HG02759 (cell line): ENCODE measurements around the gene ASTN2.
"Not testable (repeated sequence)": the region's sequence is repeated elsewhere in the genome, so short reads cannot be mapped to it uniquely, and the experiment has no call there.

Experiments
- ATAC-seq: cut with Tn5 transposase; IDR thresholded peaks from one replicate; pipeline ENCODE4 v1.9.1; 2021; ENCODE audit warnings: mild to moderate bottlenecking, moderate library complexity; ENCODE audit not compliant: unreplicated experiment

The ASTN2 gene

DNA sequence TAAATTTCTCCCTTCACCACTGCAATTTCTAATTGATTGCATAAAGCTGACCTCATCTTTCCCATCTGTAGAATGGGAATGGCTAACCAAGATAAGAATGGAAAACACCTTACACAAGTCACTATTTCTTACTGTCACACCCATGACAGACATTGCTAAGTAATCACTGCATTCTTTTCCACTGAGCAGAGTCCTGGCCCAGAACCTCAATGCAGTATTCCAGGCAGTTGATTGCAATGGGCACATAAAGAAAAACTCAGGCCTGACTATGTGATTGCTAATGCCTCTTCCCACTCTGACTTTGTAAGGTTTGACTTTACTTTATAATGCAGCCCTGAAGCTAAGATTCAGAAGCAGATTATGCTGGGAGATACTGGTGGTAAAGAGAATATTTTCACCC lies 698.4 kb downstream of the ASTN2 start:
- no peak for ATAC-seq

DNA sequence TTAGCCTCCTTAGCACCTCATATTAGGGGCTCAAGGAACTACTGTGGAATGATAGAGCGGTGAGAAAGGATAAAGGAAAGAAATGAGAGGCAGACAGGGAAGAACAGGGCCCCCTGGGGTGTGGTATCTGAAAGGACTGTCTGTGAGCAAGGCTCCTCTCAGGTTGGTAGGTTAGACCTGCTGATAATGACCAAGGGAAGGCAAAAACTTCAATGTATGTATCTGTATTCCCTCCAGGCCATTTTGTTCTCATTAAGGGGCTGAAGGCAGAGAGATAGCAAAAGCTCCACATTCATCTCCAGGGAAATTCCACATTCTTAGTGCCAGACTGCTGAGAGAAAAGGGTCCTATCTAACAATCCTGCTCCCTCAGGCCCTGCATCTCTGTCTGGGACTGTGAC lies 699.1 kb downstream of the ASTN2 start:
- no peak for ATAC-seq

DNA sequence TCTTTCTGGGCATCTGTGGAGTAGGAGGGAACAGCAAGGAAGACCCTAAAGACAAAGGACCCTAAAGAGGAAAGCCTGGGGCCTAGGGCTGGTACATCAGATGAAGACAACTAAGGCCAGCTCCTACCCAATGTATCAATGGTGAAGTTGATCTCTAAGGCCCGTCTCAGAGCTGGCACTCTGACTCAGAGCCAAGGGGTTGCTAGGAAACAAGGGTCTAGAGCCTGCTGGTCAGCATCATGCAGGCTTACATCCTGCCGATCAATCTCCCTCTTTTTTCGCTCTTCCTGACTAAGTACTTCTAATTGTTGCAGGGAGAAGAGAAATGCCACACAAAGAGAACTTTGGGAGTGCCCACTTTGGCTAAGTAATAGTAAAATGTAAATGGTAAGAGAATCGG lies 701.6 kb downstream of the ASTN2 start:
- no peak for ATAC-seq

DNA sequence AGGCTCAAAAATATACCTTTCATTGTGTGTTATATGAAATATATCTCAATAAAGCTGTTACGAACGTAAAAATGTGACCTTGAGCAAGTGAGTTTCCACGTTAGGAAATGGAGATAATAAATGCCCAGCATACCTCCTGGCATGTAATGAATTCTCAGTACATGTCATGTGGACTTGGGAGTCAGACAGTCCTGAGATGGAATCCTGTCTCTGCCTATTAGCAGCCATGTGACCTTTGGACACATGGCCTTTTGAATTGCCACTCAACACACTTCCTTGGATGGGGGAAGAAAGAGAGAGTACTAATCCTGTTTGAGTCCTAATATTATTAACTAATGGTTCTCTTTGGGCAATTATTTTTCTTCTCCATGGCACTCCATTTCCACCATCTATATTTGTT lies 702.1 kb downstream of the ASTN2 start:
- no peak for ATAC-seq

DNA sequence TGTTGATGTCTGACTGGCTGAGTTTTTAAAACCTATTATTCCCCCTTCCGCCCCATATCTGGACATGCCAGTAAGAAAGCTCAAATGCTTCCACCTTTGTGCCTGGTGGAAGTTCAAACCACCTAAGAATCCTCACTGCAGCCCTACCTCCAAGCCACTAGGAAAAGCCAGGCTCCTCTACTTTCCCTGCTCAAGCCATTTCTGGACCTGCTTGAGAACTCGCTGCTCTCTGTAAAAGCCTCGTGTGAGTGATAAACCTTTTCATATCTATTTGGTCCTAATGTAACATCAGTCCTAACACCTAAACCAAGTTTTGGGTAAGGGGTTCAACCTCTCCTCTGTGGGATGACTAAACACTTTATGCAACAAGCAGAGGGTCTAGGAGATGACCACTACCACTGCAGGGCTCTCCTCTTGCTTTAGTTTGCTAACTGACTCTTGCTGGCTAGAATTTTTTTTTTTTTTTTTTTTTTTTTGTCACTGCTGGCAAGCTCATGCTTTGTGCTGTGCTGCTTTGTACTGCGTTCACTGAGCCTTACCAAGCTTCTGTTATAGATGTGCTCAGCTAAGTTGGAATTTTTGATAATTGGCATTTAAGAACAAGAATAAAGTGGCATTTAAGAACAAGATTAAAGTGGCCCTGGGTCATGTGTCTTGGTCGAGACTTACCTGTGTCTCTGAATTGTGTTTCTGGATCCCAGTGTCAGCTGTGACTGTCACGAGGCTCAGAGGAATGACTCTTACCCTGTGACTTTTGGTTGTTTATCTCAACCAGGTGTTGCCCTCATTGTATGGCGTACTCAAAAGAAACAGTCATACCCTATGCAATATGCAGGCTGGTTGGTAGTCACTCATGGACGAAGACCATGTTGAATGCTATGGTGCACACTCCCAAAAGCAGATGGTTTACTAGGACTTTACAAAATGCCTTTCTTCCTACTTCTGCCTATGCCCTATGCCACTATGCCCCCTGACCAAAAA lies 708.3 kb downstream of the ASTN2 start:
- no peak for ATAC-seq

DNA sequence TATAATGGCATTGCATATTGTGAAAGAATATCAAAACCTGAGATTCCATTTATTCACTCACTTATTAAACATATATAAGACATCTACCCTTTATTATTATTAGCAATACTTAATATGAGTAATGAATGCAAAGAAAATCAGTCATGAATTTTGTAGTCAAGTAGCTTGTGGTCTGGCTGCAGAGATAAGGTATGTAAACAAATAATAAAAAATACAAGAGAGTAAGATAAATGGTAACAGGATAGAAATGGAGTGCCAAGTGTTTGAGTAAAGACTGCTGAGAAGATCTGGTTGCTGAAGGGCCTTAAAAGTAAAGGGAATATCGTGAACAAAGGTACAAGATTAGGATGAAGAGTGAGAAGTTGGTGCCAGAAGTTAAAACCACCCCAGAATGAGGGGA lies 709.3 kb downstream of the ASTN2 start:
- no peak for ATAC-seq

DNA sequence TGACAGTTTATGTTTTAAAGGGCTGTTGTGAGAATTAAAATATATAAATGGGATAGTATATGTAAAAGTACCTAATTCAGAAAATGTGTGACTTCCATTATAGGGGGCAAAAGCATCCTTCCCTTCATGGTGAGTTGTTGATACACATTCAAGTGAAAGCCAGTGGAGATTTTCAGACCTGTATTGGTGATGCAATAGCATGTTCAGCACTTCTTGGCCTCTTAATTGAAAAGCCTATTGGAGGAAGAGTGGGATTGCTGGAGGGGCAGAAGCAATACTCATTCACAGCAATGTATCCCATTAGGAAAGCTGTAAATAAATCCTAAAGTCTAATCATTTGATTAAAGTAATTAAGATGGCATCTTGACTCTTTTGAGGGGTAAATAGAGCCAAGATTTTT lies 710.4 kb downstream of the ASTN2 start:
- ATAC-seq: no peak

DNA sequence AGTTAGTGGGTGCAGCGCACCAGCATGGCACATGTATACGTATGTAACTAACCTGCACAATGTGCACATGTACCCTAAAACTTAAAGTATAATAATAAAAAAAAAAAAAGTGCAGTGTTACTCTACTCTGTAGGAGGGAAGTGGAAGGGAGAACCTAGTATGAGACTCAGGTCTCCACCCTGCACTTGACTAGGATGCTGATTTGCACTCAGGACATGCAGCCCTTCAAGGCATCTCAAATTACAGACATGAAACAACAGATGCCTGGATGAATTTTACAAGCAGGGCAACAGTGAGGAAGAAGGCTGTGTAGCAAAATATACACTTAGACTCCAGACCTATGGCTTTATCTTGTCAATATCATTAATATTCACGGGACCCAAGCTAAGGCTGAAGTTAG lies 711.2 kb downstream of the ASTN2 start:
- no peak for ATAC-seq

DNA sequence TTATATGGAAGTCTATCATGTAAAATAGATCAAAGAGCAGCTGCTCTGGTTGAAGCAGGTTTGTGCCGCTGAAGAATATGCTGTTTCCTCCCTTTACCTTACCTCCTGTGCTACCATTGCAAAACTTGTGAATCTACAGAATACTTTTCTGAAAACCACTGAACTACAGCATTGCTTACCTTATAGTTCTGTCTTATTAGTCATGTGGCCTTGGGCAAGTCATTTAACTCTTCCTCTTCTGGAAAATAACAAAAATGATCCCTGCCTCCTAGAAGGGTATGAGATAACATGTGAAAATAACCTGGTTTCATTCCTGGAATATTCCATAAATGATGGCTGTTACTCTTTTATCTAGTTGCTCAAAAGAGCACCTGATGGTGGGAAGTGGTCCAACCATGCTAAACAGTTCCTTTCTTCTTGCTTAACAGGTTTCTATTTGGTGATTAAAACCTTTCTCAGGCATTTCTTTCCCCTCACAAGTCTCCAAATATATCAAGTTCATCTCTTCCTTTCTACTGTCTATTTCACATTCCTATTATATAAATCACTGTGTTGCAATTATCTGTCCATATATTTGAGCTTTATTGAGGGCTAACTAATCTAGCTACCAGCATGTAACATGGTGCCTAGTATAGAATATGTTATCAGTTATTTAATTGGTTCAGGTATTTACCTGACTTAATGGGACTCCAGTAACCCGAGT lies 712.8 kb downstream of the ASTN2 start:
- ATAC-seq: no peak

DNA sequence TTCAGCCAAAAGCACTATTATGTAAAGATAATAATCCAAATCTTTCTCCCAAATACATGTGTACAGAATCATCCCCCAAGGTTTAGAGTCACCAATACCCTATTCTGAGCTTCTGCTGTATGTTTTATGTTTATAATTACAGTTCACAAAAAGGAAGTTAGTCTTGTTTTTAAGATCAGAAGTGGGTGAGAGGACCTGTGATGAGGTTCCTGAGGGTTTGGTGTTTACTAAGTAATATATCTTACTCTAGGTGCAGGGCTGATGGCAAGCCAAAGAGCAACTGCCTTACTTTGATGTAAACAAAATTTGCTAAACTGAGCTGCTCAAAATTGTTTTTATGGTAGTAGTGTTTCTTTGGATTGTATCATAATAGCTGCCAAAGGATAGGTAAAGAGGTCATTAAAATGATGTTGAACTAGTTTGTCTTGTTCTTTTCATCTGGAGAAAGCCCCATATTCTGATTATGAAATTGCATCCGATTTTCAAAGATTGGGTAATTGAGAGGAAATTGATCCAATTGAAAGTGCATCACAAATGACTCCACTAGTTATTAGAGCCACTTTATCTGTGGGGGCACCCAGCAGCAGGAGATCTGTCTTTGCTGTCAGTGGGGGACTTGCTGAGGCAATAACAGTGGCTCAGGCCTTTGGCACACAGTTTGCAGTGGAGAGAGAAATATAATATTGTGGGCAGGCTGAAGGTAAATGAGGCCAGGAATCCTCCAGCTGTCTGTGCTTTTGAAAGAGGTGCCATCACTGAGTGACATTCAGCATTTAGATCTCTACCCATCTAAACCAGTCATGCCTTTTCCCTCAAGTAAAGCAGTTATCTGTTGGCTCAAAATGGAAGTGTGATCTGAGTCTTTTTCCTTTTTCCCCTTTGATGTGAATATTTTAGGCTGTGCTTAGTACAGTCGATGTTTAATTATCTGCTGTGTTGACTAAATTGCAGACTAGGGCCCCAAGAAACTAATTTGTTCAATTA lies 713.7 kb downstream of the ASTN2 start:
- peak; percentile 53 for ATAC-seq

DNA sequence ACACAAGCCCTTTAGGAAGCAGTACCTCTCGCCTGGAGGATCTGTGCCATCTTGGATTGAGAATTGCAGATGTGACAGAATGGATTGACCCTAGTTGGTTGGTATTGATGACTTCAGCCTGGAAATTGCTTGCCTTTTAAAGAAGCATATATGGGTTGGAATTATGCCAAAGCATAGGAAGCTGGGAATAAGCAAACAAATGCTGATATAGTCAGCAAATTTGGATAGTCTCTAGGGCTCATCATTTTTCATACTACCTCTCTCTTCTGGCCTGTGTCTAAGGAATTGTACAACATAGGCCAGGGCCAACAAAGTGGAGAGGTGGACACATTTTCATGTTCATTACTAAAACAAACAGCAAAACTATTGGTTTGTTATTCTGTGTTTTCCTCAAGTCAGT lies 714.6 kb downstream of the ASTN2 start:
- no peak for ATAC-seq

DNA sequence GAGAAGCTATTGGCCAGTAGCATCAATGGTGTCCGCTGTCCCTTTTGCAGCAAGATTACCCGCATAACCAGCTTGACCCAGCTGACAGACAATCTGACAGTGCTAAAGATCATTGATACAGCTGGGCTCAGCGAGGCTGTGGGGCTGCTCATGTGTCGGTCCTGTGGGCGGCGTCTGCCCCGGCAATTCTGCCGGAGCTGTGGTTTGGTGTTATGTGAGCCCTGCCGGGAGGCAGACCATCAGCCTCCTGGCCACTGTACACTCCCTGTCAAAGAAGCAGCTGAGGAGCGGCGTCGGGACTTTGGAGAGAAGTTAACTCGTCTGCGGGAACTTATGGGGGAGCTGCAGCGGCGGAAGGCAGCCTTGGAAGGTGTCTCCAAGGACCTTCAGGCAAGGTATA lies 717.0 kb downstream of the ASTN2 start:
- ATAC-seq: no peak

DNA sequence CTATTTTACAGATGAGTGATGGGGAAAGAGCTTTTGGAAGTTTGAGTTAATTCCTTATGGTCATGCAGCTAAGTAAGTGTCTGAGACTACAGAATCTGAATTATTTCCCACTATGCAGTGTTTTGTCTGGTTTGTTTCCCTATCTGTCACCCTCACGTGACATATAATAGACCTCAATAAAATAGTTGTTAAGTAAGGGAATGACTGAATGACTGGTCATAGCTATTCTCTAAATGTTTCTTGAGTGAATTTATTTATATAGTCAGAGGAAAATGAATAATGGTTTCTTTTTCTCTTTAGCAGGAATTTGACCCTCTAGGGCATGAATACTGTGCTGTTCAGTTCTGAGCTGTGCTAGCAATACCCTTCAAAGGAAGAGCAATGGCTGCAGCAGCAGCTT lies 717.5 kb downstream of the ASTN2 start:
- ATAC-seq: no peak

DNA sequence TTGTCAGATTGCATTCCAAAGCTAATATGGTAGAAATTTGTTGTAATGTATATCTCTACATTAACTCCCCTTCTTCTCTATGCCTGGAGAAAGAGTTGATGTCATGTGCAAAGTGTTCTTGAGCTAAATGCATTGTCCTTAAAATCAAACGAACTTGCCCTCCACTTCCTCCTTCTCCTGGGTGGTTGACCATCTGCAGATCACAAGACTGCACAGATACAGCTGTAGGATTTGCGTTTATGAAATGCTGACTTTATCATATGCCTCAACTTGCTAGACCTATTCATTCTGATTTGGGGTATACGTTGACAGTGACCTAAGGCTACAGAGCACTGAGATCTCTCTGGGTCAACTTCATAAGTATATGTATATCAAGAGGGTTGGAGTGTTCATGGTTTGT lies 719.4 kb downstream of the ASTN2 start:
- ATAC-seq: no peak

DNA sequence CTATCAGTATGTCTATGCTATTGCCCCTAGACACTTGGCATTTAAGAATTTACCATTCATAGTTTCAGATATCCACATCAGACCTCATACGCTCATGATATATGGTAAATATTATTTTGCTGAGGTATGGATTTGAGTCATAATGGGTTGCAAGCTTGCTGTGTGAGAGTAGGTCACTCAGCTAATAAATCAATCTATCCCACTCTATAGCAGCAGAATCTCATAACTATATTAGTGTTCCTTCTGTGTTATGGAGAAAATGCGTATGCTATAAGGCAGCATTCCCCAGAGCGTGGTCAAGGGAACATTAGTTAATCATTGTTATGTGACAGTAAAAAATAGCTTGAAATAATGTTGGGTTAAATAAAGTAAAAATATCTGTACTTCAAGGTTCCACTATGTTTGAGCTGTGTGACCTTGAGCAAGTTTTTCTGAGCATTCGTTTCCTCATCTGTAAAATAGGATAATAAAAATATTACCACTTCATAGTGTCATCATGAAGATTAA lies 720.0 kb downstream of the ASTN2 start:
- ATAC-seq: no peak

DNA sequence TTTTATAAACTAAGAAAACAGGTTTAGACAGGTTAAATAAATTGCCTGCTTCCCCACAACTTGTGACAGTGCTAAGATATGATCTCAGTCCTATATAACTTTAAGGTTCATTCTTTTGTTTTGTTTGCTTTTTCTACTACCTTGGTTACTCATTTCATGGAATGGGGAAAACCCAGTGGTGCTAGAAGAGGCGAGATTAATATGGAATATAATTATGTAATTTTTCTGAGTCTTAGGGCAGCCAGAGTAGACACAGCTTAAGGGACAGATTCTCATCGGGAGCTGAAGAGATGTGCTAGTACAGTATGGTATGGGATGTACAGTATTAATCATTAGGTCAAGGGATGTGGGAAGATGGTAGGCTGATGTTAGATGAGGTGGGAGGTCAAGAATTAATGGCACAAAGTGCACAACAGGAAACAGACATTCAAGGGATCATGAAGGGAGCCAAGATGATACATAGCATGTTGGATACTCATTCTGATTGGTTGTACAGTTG lies 721.6 kb downstream of the ASTN2 start:
- ATAC-seq: no peak

DNA sequence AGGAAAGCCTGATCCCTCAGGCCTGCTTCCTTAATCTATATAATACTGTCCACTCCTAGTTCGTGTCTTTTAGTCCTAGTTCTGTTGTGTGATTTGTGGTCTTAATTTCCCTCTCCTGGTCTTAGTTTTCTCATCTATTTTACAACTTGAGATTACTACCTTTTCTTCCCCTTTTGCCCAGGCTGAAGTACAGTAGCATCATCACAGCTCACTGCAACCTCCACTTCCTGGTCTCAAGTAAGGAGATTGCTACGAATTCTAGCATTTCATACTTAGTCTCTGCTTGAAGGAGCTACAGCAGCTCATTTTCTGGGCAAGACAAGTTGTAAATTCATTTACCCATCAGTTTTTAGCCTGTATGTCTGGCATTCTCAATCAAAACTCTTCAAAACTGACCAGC lies 722.2 kb downstream of the ASTN2 start:
- peak; percentile 37 for ATAC-seq

DNA sequence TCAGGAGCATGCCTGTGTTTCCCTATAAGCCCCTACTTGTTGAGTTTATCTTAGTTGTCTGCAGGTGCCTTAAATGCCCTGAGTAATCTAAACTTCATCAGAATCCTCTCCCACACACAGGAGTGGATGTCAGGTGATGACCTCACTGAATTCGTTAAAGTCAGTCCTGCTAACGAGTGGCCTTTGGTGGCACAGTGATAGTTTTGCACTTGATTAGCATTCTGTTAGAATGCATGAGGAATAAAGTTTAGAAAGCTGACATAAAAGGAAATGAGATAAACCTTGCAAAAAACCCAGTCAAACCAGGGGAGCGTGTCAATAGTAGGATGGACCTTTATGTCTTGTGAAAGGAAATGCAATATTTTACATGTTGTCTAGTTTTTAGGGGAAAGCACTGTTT lies 723.2 kb downstream of the ASTN2 start:
- ATAC-seq: no peak

DNA sequence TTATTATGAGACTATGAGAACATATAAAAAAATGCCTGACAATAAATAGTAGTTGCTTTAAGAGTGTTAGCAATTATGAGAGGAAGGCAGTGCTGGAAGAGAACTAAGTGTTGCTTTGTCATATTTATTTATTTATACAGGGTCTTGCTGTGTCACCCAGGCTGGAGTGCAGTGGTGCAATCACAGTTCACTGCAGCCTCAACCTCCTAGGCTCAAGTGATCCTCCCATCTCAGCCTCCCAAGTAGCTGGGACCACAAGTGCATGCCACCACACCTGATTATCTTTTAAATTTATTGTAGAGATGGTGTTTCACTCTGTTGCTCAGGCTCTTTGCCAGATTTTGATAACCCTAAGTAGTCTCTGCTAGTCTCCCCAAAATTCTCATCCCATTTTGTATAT lies 724.1 kb downstream of the ASTN2 start:
- ATAC-seq: not testable (repeated sequence)

DNA sequence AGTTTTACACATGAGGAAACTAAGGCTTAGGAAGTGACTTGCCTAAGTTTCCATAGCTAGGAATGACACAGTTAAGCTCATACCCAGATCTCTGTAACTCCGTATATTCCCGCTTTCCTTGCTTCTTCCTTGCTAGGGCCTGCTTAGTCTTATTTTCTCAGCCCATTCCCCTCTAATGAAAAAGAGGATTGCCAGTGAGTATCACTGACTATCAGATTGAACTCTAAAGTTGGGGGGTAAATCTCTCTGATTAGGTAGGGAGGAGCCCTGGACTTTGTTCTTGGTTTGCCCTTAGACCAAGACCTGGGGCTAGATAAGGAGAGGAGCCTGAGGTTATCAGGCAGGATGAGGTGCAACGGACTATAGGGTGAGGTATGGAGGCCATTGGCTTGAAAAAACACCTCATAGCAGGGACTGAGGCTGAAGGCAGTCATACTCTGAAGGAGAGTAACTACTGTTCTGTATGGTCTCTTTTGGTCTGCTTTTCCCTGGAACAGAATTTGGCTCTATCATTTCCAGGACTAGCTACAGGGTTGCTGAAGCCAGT lies 725.3 kb downstream of the ASTN2 start:
- ATAC-seq: no peak
